NCI-H2227 (cell line): ENCODE measurements around the gene SEC14L5.
A peak's percentile ranks its signal among the peaks of the same experiment; 100 is the strongest.
"Not testable (repeated sequence)": the region's sequence is repeated elsewhere in the genome, so short reads cannot be mapped to it uniquely, and the experiment has no call there.

Source experiments
- DNase-seq: peaks from one replicate; lab custom pipeline; 2025; ENCODE audit not compliant: unreplicated experiment; lab: John Stamatoyannopoulos, UW

Gene SEC14L5

GRCh38 chr16:5033256-5034166 lies 75.4 kb downstream of the SEC14L5 start, which contains the start of gene NAGPA:
TSS of gene NAGPA (minus strand) at chr16:5033935. CDS start at chr16:5033914, 21 bp downstream.
- DNase-seq: peak; percentile 88

GRCh38 chr16:5034167-5034523 lies 76.0 kb downstream of the SEC14L5 start:
- DNase-seq: no peak

- no peak for DNase-seq
These were observed 77.7 kb downstream of the SEC14L5 start for GRCh38 chr16:5035909-5036227.

- DNase-seq: no peak
These were observed 78.4 kb downstream of the SEC14L5 start for GRCh38 chr16:5036228-5037156.

GRCh38 chr16:5040451-5040850 lies 82.3 kb downstream of the SEC14L5 start:
- no peak for DNase-seq

- no peak for DNase-seq
These were observed 83.5 kb downstream of the SEC14L5 start for GRCh38 chr16:5041600-5042133.

GRCh38 chr16:5042574-5043171 lies 84.5 kb downstream of the SEC14L5 start:
- peak; percentile 48 for DNase-seq

GRCh38 chr16:5044011-5044540 lies 85.9 kb downstream of the SEC14L5 start:
- no peak for DNase-seq

GRCh38 chr16:5044581-5044980 lies 86.5 kb downstream of the SEC14L5 start:
- not testable (repeated sequence) for DNase-seq

- no peak for DNase-seq
These were observed 87.5 kb downstream of the SEC14L5 start for GRCh38 chr16:5045499-5046115.

GRCh38 chr16:5046914-5047313 lies 88.8 kb downstream of the SEC14L5 start:
- no peak for DNase-seq

GRCh38 chr16:5054876-5055865 lies 97.0 kb downstream of the SEC14L5 start:
- no peak for DNase-seq

GRCh38 chr16:5056352-5056751 lies 98.2 kb downstream of the SEC14L5 start:
- DNase-seq: peak; percentile 12

- no peak for DNase-seq
These were observed 100.3 kb downstream of the SEC14L5 start for GRCh38 chr16:5058476-5058875.

GRCh38 chr16:5059386-5060072 lies 101.4 kb downstream of the SEC14L5 start:
- no peak for DNase-seq

GRCh38 chr16:5060073-5060641 lies 102.0 kb downstream of the SEC14L5 start:
- DNase-seq: no peak

GRCh38 chr16:5062051-5062450 lies 103.9 kb downstream of the SEC14L5 start:
- no peak for DNase-seq
